Measurements from ENCODE around the gene PLCB2.

GRCh38 chr15:40335938-40336743 lies 28.4 kb upstream of the PLCB2 start:
- TF ChIP-seq TAF1 (IDR thresholded peaks at IDR 0.05; ENCODE audit: borderline replicate concordance, insufficient read depth, low read length) (no peak), POLR2AphosphoS5 (IDR thresholded peaks at IDR 0.05; ENCODE audit: low read depth, low read length) (no peak), REST (IDR thresholded peaks at IDR 0.05; ENCODE audit: insufficient read depth in 1 of 2, low read depth in 2 of 2, low read length in 2 of 2) (no peak), SIN3A (IDR thresholded peaks at IDR 0.05; ENCODE audit: borderline replicate concordance, insufficient read depth, low read length) (no peak)
